GM19035 (cell line): ENCODE measurements around the gene MCC.

Source experiments
- ATAC-seq: cut with Tn5 transposase; IDR thresholded peaks from one replicate; pipeline ENCODE4 v1.9.1; 2021; ENCODE audit not compliant: unreplicated experiment

The MCC gene

GRCh38 chr5:113329981-113330380 lies 158.3 kb downstream of the MCC start:
- no peak for ATAC-seq

- no peak for ATAC-seq
These were observed 163.2 kb downstream of the MCC start for GRCh38 chr5:113325054-113325453.

- ATAC-seq: no peak
These were observed 167.0 kb downstream of the MCC start for GRCh38 chr5:113321276-113321675.

GRCh38 chr5:113320273-113320780 lies 167.9 kb downstream of the MCC start:
- ATAC-seq: peak; percentile 85

- no peak for ATAC-seq
These were observed 168.8 kb downstream of the MCC start for GRCh38 chr5:113319256-113320053.

- ATAC-seq: no peak
These were observed 170.6 kb downstream of the MCC start for GRCh38 chr5:113317636-113318035.

GRCh38 chr5:113311301-113311700 lies 177.0 kb downstream of the MCC start:
- ATAC-seq: no peak

- no peak for ATAC-seq
These were observed 186.1 kb downstream of the MCC start for GRCh38 chr5:113302120-113302519.

- no peak for ATAC-seq
These were observed 188.7 kb downstream of the MCC start for GRCh38 chr5:113299591-113299990.

GRCh38 chr5:113296676-113297075 lies 191.6 kb downstream of the MCC start:
- no peak for ATAC-seq

- ATAC-seq: no peak
These were observed 193.1 kb downstream of the MCC start for GRCh38 chr5:113295111-113295539.

- peak; percentile 96 for ATAC-seq
These were observed 193.7 kb downstream of the MCC start for GRCh38 chr5:113294311-113295110.

GRCh38 chr5:113293975-113294310 lies 194.3 kb downstream of the MCC start:
- ATAC-seq: peak; percentile 28

GRCh38 chr5:113293068-113293974 lies 194.9 kb downstream of the MCC start:
- ATAC-seq: no peak

GRCh38 chr5:113292462-113292861 lies 195.8 kb downstream of the MCC start:
- no peak for ATAC-seq

GRCh38 chr5:113283558-113283957 lies 204.7 kb downstream of the MCC start:
- ATAC-seq: no peak

GRCh38 chr5:113282472-113282871 lies 205.8 kb downstream of the MCC start:
- no peak for ATAC-seq

- ATAC-seq: no peak
These were observed 207.1 kb downstream of the MCC start for GRCh38 chr5:113281194-113281593.

- ATAC-seq: no peak
These were observed 207.7 kb downstream of the MCC start for GRCh38 chr5:113280541-113280940.

- no peak for ATAC-seq
These were observed 209.3 kb downstream of the MCC start for GRCh38 chr5:113278976-113279375.

GRCh38 chr5:113276493-113276892 lies 211.8 kb downstream of the MCC start:
- no peak for ATAC-seq
